GM18868 (cell line): Measurements from ENCODE around the gene ILK.
A peak's percentile ranks its signal among the peaks of the same experiment; 100 is the strongest.

Experiments used
- ATAC-seq: cut with Tn5 transposase; IDR thresholded peaks from one replicate; pipeline ENCODE4 v1.9.1; 2021; ENCODE audit warnings: mild to moderate bottlenecking, moderate library complexity; ENCODE audit not compliant: unreplicated experiment

Gene ILK

DNA sequence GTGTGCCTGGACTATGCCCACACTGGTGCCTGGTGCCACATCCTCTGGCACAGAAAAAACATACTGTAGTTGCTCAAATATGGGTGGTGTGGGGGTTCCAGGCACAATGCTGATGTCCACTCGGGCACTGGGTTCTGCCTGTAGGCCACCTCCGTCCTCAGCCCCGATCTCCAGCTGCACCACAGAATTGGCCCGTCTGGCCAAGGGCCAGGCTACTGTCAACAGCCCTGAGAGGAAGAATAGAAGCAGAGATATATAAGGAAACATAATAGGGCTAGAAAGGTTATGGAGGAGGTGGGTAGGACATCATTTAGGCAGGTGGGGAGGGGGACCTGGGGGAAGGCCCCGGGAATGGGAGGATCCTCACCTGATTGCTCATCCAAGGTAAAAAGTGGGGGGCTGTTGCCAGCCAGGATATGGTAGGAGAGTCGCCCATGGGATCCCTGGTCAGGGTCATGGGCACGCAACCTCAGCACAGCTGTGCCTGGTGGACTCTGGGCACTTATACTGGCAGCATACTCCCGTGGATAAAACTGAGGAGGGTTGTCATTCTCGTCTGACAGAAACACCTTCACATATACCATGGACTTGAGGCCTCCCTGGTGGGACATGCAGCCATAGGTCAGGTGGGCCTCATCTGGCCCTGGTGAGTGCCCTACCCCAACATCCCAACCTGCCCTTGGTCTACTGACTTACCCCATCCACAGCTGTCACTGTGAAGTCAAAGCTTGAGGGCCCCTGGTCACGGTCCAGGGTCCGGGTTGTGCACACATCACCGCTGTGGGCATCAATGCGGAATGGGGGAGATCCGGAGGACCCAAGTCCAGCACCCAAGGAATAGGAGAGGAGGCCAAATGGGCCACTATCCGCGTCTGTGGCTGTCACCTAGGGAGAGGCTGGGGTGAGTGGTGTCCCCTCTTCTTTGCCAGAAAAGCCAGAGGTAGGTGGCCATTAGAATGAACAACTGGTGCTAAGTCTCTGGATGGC, 30.1 kb downstream of the ILK start:
- ATAC-seq, result no peak

DNA sequence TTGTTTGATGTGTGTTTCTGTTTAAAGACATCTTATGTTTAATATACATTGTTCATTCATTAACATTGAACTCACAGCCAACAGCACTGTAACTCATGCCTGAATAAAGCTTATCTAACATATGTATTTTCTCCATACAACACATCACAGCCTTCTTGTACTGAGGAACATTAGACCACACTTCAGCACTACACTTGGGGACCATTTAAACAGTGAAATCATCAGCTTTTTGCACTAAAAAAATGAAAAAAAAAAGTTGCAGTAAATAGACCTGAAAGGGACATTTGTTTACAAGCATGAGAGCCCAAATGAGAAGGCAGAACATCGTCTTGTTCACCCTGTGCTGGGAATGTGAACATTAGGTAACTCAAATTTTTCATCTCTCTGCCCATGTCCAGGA, 31.0 kb downstream of the ILK start:
- no peak for ATAC-seq

DNA sequence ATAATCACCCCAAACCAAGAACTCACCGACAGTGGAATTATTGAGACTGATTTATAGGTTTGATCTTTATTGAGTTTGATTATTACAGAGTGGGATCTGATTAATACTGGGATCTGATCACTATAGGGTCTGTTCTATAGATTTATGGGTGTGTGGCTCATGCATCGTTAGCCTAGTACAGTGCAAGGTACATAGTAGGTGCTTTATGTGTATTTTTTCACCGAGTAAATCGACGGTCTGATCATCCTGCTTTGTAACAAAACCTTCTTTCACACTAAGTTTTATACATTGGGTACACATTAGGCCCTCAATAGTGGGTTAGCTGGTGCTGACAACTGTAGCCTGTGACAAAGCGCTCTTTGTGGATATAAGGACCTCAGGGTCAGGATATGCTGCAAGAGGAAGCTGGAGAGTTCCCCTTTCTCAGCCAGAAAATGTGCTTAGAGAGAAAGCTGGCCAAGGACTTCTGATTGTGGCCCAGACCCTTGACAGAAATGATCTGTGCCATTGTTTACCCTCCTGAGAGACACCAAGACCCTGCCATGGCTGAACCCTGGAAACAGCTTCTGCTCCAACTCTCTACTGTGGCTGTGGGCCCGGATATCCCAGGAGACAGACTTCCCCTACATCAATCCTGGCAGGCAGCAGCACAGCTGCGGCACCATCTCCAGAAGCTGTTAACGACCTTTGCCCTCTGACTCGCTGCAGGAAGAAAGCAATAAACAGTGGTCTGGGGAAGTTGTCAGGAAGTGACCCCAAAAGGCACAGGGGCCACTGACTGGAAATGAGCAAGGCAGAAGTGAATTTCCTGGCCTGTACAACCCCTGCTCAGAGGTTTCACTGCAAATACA, 31.7 kb downstream of the ILK start:
- no peak for ATAC-seq

DNA sequence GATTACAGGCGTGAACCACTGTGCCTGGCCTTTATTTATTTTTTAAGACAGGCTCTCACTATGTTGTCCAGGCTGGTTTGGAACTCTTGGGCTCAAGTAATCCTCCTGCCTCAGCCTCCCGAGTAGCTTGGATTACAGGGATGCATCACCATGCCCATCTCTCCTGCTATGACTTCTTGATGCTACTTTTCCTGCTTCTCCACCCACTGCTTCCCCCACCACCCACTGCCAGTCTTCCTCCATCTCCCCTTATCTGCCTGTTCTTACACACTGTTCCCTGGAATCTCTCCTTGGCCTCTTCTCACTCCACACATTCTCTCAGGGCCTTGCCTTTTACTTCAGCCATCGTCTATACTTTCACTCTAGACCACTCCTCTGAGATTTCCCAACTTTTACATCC, 32.9 kb downstream of the ILK start:
- ATAC-seq, result no peak

DNA sequence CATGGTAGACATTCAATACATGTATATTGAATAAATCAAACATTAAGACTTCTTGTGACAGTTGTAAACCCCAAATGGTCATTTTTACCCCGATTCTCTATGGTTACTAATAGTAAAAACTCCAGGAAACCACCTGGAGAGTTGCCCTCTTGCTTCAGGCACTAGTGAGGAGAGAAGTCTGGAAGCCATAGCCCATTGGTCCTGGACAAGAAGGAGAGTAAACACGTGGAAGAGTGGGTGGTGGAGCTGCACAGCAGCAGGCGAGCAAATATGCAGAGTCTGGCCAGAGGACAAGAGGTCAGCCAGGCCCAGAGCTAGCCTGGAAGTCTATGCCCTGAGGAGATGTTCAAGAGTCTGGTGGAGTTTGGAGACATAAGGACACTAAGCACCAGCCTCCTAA, 34.3 kb downstream of the ILK start:
- no peak for ATAC-seq

DNA sequence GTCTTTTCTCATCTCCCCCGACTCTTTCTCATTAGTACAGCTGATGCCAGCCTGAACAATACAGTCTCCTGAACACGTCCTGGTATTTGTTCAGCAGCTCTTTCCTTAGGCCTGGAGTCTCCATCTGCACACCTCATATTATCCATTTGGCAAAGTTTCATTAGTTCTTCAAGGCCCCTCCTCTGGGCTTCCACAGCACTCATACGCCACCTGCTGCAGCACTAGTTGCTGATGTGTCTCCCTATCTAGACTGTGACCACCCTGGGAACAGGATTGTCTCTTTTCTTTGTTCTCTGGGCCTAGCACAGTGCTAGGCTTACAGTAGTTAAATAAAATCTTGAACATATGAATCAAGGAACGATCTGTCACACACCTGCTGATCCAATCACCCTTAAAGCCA, 34.9 kb downstream of the ILK start:
- ATAC-seq, result no peak

DNA sequence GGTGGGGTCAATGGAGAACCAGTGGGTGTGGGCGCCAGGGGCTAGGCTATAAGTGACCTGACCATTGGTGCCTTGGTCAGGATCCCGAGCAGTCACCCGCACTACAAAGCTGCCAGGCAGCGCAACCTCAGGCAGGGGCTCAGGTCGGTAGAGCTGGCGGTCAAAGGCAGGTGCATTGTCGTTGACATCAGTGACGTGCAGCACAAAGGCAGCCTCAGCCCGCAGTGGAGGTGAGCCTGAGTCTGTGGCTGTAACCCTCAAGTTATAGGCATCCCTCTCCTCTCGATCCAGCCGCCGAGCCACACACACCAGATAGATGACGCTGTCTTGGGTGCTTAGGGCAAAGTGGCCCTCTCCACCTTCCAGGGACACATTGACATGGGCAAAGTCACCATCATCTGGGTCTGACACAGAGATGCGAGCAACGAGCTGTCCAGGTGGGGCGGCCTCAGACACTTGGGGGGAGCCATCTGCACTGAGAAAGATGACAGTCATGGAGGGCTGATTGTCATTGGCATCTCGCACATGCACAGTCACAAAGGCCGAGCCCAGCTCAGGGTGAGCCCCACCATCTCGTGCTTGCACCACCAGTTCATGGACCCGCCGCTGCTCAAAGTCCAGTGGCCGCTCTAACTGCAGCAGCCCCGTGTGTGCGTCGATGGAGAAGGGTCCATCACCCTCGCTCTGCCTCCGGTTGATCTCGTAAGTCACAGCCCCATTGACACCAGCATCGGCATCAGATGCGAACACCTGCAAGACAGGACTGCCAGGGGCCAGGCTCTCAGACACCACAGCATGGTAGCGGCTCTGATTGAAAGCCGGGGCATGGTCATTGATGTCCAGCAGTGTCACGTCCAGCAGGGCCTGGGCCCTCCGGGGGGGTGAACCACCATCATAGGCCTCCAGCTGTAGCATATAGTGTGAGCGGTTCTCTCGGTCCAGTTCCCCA, 36.7 kb downstream of the ILK start:
- ATAC-seq, result no peak

DNA sequence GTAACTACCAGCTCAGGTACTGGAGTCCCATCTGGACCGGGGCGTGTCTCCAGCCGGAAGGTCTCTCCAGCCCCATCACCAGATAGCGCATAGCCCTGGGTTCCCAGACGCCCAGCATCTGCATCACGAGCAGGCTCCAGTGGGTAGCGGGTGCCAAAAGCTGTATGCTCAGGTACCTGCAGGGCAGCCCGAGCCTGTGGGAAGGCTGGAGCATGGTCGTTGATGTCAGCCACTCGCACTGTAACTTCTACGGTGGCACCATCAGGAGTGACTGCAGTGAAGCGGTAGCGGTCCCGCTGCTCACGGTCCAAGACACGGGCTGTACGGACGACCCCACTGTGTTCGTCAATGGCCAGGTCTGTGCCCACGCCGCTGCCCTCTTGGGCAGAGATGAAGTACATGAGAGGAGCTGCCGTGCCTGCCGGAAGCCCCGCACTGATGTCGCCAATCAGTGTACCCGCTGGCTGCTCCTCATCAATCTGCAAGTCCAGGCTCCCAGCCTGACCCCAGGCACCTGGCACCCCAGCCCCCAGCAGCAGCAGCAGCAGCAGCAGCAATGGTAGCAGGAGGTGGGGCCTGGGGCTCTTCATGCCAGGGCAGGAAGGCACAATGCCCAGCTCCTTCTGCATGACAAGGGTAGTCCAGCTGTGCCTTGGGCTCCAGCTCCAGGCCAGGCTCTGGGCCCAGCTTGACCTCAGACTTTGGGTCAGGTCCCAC, 37.6 kb downstream of the ILK start:
- ATAC-seq, result no peak

DNA sequence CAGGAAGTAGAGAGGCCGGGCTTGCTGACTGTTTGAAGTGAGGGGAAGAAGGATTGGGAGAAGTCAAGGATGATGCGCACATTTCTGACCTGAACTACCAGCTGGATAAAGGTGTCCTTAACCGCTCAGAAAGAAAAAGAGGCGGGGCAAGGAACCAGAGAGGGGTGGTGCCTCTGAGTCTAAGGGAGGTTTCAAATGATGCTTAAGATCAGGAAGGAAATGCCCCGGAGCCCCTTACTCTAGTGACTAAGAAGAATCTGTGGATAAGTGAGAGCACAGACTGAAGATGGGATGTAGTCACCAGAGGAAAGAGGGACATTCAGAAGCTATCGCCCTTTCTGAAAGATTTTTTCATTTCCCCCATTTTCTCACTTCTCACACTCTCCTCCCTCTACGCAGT, 39.4 kb downstream of the ILK start:
- ATAC-seq, result no peak

DNA sequence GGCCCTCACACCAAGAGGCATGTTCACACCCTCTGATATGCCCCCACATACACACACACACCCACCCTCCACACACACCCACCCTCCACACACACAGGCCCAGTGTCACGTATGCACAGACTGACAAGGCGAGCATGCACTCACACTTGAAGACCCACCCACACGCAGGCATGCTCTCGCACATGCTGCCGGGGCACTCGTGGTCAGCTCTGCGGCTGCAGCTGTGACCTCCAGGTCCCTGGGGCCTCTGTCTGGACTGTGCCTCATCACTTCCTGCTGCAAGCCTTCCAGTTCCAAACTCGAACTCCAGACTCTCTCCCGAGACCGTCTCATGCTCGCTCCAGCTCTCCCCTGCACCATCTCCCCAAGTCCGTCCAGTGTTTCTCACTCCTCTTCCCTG, 42.5 kb downstream of the ILK start:
- ATAC-seq, result no peak

DNA sequence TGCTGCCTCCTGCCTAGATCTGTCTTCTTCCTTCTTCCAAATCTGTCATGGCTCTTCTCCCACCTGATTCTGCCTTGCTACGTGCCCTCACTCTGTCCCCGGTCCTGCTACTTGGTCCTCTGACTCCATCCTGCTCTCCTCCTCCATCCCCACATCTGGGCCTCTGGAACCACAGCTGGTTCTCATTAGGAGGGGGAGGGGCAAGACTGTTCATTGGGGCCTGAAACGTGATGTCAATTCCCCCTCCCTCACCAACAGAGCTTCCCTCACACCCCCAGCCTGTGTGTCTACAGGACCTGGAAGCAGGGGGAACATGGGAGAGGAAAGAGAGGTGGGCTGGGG, 43.0 kb downstream of the ILK start:
- ATAC-seq, result peak; percentile 12

DNA sequence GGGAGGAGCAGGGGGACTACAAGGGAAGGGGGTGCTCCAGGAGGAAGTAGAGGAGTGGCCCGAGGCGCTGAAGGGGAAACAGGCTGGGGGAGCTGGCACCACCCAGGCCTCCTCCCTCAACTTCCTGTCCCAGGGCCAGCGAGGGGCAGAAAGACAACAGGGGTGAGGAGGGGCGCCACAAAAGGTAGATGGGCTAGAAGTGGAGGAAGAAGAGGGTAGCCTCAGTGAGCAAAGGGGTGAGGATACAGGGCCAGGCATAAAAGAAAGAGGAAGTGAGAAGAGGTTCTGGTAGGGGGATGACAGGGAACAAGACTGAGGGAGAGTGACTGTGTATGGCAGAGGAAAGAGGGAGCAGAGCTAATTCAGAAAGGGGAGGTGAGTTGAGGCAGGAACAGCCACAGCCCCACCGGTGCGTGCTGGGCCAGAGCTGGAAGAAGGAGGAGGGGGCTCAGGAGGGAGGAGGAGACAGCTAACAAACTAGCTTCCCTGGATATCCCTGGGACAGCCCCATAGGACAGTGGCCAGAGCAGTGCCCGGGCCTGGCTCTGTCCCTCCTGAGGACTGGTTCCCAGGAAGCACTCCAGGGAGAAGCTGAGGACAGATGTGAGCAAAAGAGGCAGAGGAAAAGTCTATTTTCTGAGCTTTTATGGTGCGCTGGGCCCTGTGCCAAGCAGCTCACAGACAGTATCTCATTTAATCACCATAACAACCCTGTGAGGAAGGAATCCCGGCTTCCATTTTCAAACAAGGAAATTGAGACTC, 43.5 kb downstream of the ILK start:
- peak; percentile 97 for ATAC-seq

DNA sequence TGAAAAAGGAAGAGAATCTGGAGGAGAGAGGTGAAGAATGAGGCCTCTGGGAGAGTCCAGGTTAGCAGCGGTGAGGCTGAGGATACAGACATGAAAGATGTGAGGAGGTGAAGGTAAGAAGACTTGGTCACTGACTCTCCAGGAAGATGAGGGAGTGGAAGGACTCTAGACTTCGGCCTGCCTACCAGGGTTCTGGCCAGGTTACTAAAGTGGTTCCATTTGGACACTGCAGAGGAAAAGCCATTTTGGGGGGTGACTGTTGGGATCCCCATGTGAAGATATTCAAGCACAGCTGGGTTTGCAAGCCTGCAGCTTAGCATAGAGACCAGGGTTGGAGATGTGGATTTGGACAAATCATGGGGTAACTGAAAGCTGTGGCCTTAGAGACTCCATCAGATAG, 44.3 kb downstream of the ILK start:
- no peak for ATAC-seq

DNA sequence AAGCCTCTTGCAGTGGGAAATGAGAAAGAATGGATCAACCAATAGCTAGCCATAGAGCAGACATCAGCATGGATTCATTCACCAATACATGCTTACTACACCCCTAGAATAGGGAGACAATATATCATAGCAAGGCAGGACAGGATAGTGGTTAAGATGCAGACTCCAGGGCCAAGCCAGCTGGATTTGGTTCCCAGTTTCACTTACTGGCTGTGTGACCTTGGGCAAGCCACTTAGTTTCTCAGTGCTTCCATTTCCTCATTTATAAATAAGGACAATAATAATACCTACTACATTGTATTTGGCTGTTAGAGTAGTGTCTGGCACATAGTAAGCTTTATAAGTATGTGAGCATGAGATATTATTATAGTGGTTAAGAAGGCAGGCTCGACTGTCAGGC, 44.9 kb downstream of the ILK start:
- no peak for ATAC-seq

DNA sequence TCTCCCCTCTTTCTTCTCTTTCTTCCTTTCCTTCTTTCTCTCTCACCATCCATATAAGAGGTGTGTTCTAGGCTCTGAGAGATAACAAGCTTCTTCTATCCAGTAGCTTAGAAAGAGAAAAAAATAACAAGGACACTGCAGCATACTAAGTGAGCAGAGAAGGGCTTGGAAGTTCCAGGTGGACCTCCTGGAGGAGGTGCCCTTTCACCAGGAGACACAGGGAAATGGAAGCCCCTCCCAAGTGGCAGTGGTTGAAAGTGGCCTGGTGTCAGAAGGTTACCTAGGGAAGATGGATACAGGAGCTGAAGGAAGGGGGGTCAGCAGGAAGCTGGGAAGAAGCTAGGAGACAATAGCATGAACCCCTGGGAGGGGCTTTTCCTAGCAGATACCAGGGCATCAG, 46.5 kb downstream of the ILK start:
- ATAC-seq, result no peak

DNA sequence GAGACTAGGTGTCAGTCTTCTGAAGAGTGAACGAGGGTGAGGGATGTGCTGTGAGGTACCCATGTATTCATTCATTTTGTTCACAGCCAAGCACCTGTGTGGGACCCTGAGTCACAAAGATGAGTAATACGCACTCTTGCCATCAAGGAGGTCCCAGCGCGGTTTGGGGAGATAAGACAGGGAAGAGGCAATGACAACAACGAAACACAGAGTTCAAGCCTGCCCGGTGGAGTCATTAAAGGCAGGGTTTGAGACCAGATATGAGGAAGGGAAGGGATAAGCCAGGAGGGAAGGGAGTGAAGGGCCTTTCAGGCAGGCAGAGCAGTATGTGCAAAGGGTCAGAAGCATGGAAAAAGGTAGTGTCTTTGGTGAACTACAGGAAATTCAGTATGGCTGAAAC, 47.4 kb downstream of the ILK start:
- no peak for ATAC-seq

DNA sequence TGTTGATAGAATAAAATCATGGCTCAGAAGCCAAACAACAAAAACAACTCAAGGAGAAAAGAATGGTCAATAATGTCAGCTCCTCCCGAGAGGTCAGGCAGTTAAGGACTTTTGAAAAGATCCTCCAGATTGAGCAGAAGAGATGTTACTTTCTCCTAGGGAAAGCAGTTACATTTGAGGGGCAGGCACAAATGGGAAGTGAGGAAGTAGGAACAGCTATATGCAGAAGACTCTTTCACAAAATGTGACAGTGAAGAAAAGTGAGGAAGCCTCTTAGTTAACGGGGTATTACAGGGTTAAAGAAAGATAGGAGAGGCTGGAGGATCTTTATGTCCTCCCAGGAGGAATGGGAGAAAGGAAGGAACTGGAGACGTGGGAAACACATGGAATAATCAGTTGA, 48.6 kb downstream of the ILK start:
- no peak for ATAC-seq

DNA sequence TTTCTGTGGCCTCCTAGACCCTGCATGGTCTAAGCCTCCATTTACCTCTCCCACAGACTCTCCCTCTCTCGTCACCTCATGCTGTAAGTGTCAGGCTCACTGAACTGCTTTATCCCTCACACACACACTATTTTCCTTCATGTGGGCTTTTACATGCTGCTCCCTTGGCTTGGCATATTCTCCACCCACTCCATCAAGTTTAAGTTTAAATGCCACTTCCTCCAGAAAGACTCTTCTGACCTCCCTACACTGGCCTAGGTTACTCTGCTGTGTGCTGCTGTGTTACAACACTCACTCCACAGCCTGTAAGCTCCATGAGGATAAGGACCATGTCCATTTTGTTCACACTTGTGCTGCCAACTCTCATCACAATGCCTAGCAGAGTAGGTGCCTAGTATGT, 49.5 kb downstream of the ILK start:
- no peak for ATAC-seq

DNA sequence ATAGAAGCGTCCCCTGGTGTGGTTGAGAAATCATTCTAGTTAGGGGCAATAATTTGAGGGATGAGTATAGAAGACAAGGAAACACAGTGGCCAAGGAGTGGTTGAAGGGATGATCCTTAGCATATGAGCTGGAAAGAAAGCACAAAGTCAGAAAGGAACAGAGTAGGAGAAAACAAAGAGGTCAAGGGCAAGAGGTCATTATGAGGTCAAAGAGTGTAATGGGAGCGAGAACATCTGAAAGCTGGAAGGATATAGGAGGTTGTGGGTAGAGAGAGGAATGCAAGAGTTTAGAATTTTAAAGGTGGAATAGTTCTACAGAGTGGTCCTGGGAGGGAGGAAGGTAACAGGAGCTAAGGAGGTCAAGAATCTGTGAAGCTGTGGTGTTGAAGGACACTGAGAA, 50.1 kb downstream of the ILK start:
- ATAC-seq, result no peak
